NK-92 treated with Interleukin-12 subunit alpha and Interleukin-12 subunit beta, amount 100 ng/mL, for 24 hours (cell line): ENCODE results near the gene TRMT61A.
"Not testable (repeated sequence)": the region's sequence is repeated elsewhere in the genome, so short reads cannot be mapped to it uniquely, and the experiment has no call there.

Experiments used
- DNase-seq: peaks from one replicate; lab custom pipeline; 2025; lab: John Stamatoyannopoulos, UW

The TRMT61A gene

DNA sequence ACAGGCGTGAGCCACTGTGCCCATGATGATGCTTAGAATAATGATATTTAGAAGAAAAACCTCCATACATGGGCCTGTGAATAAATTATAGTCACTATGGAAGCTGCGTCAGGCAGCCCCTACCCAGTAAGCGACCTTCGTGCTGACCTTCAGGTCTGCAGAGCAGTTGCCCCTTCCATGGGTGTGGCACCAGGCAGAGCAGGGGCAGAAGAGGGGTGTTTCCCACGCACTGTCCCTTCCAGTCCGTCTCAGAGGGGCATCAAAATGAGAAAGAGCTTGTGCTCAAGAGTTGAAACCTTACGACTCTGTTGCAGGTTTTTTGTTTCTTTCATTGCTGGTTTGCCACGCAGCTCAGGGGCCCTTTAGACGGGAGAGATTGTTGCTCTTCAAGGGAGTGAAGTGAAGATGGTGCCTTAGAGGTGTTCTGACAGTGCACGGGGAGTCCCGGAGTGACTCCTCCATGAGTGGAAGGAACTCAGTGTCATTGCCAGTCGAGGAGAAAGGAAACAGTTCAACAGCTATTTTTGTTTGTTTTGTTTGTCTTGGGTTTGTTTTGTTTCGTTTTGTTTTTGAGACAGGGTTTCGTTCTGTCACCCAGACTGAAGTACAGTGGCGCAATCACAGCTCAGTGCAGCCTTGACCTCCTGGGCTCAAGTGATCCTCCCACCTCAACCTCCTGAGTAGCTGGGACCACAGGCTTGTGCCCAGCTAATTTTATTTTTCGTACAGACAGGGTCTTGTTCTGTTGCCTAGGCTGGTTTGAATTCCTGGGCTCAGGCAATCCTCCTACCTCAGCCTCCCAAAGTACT, 20.3 kb upstream of the TRMT61A start:
- DNase-seq, result no peak

DNA sequence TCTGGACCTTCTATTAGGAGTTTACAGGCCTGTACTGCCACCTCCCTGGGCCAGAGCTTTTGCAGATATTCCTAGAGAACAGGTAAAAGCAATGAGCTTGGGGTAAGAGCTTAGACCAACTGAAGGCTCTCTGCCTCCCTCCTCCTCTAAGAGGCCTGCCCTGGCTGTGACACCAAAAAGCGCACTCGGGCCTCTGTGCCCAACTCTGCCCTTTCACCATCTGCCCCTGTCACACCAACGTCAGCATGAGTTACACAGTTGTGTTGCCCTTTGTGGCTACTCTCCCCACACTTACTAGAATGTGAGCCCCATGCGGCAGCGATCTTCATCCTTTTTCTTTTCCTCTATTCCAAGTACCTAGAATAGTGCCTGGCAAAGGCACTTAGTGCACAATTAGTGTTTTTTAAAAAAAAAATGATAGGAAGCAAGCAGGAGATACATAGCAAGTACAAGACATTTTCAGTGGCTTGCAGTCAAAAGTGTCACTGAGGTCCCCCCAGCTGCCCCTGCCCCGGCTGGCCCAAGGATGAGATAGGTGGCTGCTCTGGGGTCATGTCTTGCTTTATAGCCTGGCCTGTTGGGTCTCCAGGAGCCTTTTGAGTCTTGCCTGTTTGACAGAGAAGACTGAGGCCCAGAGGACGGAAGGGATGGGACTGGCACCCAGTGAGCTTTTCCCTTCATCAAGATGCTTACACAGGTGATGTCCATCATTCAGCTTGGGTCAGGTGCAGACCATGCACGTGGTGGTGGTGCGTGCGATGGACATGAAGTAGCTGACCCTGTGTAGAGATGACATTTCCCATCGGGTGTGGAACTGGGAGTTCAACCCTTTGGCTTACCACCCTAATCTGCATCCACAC, 18.9 kb upstream of the TRMT61A start:
- DNase-seq, result no peak

DNA sequence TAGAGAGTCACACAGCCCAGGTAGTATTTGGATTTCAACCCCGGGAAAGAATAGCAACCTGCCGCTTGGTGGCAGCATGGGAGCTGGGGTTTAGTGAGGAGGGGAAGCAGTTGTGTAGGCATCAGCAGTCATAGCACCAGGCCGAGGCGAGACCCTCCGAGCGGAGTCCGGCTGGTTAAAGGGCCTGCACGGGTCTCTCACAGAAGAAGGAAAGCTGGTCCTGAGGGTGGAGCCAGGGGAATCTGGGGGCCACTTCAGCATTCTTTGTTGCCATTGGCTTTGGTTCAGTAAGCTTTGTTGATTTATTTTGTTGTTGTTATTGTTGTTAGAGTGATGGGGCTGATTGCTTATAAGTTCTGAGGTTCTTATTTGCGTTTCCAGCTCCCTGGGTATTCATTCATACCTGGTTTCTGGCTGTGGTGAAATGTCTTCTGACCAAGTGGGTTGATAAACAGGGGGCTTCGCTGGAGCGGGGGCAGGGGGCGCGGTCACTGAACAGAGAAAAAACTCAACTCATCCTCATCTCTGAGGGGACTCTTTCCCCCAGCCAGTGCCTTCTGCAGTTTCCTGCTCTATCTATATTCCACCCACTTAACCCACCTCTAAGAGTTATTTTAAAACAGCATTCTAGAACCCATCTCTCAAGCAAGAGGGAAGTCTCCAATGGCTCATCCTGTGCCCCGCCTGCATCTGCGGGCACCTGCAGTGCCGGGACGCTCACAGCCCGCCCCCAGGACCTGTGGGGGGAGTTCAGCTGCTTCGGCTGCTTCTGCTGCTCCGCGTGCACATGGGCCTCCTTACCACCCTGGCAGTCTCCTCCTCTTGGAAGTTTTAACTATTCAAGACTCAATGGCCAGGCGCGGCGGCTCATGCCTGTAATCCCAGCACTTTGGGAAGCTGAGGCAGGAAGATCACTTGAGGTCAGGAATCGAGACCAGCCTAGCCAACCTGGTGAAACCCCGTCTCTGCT, 18.0 kb upstream of the TRMT61A start:
- DNase-seq, result no peak

DNA sequence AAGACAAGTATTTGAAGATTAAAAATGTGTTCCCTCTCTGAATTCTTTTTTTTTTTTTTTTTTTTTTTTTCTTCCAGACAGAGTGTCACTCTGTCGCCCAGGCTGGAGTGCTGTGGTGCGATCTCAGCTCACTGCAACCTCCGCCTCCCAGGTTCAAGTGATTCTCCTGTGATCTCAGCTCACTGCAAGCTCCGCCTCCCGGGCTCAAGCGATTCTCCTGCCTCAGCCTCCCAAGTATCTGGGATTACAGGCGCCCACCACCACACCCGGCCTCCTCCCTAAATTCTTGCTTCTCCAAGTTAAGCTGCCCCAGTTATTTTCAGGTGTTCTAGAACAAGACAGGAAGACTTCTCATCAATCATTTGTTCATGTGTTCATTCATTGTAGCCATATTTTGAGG, 16.8 kb upstream of the TRMT61A start:
- not testable (repeated sequence) for DNase-seq

DNA sequence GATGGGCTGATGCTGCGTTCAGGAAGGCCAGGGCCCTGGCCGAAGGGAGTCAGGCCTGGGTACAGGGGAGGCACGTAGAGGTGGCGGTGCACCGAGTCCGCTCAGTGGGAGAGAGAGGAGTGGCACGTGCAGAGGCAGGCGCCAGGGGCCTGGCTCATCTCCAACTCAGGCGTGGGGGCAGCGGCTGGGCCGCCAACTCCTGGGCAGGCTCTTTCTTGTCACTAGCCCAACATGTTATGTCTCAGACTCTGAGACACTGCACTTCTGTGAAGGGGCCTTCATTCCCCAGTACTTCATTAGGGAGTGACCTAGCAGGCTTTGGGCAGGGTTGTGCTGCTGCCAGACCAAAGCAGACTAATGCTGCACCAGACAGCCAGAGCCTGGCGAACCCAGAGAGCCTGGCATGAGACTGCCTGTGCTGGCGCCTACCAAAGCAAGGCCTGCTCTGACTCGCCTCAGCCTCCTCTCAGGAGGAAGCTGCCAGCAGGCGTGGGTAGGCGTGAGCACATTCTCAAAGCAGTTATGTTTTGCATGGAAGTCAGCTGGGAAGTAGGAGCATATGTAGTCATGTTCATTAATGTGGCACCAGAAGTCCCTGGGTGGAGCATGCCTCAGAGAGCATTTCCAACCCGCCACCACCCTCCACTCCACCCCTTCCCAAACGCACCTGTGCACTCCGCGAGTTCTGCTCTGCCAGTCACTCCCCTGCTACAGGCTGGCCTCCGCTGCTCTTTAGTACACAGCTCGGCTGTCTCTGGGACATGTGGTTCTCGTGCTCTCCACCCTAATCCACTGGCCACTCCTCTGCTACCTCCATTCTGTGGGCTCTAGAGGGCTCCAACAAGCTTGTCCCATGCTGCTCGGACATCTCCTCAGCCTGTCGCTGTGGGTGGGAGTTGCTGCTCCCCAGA, 16.0 kb upstream of the TRMT61A start:
- DNase-seq, result no peak

DNA sequence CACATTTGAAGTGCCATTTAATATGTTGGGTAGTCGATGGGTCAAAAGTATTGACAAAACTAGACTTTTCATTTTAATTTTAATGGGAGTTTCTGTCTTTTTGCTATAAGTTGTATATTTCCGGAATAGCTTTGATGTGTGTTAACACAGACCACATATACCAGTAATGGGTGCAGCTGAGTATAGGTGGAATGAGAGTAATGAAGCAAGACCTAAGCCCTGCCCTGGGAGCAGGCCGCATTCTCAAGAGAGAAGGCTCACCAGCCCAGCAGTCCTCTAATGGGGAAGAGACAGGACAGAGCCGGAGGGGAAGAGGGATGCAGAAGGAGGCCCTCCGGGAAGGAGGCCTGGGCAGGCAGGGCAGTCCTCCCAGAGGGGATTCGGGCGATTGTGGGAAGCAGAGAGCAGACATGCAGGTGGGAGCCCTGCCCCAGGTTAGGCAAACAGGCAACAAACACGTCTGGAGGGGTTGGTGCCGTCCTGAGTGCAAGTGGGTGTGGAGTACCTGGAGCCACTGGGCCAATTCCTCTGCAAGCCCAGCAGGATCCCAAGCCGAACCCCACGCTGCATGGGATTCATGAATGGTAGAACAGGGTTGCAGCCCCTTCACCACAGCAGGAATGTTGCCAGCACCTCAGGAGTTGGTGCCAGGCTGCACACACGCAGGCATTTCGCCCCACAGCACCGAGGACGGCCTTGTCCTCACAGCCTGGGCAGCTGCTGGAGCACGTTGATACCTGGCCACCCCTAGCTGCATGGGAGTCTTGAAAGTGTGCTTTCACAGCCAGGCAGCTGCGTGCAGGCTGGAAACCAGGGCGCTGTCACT, 14.2 kb upstream of the TRMT61A start:
- no peak for DNase-seq

DNA sequence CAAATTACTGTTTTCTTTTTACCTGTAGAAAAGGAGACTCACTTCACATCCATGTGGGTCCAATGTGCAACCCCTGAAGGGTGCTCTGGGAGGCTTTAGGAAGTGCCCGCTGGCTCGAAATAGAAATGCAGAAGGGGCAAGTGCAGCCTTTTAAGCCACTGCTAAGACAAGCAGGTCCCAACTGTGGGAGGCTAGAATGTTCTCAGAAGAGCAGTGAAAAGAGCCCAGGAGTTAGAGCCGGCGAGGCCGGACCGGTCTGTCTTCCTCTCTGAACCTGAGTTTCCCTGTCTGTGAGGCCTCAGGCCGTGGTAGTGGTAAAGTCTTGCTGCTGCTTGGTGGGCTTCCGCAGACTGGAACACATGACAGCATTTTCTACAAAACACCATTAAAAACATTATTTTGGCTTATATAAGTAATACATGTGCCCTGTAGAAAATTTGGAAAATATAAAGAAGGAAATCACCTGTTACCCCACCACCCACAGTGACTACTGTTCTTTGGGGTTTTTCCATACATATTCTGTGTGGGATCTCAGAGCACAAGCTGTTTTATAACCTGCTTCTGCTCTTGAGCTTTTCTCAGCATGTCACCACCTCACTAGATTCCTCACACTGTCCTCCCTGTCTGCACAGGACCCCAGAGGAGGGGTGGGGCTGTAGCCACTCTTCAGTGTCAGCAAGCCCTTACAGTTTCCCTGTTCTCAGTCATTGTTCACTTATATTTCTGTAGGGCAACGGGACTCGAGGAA, 12.4 kb upstream of the TRMT61A start:
- DNase-seq, result no peak

DNA sequence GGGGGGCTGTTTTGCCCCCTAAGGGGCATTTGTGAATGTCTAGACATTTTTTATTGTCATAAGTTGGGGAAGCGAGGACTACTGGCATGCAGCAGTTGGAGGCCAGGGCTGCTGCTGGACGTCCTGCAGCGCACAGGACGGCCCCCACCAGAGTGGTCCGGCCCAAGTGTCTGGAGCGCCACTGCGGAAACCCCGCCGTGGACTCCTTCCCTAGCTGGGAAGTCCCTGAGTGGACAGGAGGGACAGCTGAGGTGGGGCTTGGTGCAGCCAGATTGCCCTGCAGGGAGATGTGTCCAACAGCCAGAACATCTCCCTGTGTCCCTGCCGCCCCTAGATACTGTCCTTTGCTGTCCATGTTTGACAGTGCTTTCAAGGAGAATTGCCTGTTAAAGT, 11.8 kb upstream of the TRMT61A start:
- no peak for DNase-seq

DNA sequence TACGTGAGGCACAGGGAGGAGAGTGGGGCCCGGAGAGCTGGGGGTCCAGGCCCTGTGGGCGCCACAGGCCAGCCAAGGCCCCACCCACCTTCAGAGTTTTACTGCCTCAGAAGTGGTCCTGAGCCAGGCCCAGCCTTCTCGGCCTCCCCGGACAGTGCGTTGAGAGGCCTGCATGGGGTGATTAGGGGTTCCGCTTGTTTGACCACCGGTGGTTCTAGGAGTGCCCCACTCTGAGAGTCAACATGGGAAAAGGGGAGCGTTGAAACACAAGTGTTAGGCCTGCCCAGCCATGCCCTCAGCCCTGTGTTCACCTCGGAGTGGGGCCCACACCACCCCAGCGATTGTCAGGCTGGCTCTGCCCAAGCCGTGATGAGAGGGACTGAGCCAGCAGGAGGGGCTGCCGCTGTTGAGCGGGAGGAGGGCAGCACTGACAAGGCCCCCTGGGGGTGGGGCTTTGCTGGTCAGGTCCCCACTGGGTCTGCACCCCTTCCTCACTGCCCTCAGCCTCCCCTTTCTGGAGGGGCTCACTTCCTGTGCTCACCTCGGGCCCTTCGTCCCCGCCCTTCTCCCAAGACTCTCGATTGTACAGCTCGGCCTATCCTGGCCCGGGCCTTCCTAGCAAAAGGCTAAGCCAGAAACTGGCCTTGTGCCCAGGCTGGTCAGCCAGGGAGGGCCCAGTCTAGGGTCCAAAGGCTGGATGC, 11.1 kb upstream of the TRMT61A start:
- no peak for DNase-seq

DNA sequence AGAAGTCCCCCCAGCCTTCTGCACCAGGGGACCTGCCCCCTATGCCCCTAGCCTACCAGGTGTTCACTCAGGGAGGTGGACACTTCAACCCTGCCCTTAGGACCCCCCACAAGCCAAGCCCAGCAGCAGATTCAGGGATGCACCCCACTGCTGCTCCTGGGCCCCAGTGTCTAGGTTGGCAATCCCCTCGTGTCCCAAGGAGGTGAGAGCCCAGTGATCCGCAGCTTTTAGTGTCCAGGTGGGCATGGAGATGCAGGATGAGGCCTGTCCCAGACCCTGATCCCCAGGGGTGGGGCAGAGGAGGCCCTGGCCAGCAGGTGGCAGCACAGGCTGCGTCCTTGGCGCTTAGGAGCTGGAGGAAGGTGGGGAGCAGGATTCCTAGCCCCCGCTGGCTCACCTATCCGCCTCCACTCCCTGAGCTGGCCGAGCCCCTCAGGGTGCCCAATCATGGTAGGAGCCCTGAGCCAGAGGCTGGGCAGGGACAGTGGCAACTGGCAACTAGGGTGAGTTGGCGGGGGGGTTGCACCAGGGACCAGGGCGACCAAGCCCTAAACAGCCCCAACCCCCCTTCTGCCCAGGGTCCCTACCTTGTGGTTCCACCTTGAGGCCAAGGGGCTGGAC, 10.5 kb upstream of the TRMT61A start:
- no peak for DNase-seq

DNA sequence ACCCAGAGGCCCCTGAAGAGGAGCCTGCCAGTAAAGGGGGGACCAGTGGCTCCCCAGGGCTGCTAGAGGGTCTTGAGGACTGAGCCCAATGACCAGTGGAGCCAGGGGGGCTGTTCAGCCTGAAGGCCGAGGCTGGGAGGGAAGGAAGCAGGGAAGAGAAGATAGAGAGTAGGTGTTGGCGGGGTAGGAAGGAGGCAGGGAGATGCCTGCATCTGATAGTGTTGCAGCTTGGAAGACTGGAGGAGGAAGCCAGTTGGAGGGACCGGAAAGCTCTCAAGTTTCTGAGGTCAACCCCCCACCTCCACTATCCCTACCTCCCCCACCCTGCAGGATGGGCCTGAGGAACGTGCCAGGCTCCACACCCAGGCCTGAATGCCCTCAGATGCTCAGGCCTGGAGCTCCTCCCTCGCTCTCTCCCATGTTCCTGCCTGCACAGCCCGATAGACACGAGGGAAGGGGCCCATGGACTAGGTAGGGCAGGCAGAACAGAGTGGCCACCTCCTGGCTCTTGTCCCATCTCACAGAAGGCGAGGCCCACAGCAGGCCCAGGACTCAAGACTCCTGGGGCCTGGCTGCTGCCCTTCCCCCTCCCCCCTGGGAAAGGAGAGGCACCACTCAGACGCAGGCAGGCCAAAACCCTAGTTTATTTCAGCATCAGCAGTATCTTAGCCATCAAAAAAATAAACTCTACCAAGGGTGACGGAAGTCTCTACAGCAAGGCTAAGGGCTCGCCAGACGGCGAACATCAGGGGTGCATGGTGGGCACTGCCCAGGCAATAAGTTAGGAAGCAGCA, 9.8 kb upstream of the TRMT61A start:
- DNase-seq, result no peak

DNA sequence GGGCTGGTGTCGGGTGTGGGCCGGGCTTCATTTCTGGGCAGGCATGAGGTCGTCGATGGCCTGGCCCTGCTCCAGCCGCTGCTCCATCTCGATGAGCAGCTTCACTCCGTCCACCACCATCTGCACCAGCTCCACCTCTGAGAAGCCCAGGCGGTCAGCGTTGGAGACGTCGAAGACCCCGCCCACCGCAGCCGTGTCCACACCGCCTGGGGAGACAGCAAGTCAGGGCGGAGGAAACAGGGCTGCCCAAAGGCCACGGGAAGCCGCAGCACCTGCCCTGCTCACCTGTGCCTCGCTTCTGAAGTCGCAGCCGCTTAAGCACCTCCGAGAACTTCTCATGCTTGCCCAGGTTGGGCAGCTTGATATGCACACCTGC, 9.2 kb upstream of the TRMT61A start:
- no peak for DNase-seq

DNA sequence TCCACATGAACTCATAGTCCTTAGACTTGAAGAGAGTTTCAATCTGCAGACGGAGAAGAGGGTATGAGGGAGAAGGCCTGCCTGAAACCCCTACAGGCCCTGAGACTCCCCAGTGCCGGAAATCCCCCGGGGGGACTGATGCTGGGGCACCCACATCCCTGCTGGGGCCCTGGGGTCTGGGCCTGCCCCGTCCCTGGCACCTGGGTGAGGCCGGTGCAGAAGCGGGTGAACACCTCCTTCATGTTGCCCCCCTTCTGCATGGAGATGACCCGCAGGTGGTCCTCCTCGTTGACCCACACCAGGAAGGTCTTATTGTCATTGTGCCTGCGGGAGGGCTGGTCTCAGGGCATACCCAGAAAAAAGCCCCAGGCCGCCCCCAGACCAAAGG, 8.7 kb upstream of the TRMT61A start:
- no peak for DNase-seq

DNA sequence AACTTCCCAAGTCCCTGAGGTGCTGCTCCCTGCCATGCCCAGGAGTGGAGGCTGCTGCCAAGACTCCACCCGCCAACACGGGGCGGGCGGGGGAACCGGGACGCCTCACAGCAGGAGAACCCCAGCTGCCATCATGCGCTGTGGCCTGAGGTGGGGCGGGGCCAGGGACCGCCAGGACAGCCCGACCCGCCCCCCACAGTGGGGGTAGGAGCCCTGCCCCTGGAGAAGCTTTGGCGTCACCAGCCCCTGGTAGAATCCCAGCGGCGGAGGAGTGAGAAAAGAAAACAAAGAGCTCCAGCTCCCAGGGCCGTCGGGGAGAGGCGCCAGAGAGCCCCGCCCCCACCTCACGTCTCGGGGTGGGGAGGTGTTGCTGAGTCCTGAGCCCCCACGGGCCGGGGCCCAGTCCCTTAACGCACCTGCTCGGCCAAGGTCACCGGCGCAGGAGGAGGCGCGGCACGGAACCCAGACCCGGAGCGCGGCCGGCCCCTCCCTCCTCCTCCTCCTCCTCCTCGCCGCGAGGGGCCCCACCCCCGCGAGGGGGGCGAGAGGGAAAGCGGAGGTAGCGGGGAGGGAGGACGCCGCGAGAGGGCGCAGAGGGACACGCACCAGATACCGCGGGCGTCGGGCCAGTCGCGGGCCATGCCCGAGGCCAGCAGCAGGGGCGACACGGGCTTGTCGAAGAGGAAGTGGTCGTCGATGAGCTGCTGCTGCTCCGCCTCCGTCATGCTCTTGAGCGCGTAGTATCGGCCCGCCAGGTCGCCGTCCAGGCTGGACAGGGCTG, 8.1 kb upstream of the TRMT61A start:
- no peak for DNase-seq

DNA sequence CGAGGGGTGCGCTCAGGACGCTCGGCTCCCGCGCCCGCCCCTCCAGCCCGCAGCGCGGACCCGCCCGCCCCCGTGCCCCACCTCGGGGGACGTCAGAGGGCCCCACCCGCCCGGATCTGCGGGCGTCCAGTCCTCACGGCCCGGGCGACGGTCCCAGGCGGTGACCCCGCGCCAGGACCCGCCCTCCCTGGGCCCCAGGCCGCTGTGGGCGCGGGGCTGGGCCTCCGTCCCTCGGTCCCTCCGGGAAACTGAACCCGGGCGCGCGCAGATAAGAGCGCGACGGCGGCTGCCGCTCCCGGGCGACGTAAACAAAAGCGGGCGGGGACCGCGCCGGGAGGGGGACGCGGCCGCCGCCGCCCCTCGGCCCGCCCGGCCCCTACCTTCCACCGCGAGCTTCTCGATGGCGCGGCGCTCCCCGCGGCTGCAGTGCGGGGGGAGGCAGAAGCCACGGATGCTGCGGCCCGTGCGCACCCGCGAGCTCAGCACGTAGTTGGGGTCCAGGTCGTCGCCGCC, 7.5 kb upstream of the TRMT61A start:
- DNase-seq, result no peak

DNA sequence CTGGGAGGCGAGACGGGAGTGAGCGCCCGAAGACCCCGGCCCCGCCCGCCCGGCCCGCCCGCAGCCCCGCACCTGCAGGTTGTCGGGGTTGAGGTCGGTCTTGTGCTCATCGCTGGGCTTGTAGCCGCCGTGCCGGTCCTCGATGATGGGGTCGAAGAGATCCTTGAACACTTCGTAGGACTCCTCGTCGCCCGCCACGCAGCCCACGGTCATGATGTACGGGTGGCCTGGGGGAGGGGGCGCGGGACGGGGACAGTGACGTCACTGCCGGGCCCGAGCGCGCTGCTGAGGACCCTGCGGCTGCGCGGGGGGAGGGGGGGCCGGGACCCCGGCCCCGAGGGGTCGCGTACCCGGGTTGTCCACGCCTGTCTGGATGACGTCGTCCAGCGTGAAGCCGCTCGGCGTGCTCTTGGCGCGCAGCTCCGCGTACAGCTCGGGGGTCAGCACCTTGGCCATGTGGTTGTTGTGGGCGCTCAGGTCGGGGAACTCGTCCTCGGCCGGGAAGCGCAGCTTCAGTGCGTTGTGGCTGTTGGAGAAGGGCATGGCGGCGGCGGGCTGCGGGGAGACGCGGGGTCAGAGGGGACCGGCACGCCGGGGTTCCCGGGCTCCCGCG, 6.9 kb upstream of the TRMT61A start:
- DNase-seq, result no peak
